HTERT RPE-1 (cell line): Measurements from ENCODE around the gene KRTAP16-1.

Experiments used
- in situ Hi-C: fragments of 300-500 bp; cut with MboI; formaldehyde crosslinking; loops from 4 replicates; pipeline ENCODE4 v1.14.3; 2020; ENCODE audit warnings: low sequenced_read_pairs

KRTAP16-1 gene

DNA sequence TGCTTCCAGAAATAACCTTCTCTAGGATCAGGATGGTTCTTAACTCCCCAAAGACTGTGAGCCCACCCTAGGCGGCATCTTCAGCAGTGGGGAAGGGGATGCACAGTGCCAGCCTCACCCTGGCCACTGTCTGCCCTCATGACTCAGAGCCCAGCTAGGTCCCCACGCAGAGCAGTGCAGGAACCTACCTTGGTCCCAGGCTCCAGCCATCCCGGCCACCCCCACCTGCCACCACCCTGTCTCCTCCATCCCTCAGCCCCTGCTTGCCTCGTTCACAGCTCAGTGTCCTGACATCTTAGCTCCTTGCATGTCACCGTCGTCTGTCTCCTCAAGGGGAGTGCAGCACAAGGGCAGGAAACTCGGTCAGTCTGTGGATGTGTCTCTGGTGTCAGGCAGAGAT, 22.5 kb upstream of the KRTAP16-1 start:
- in situ Hi-C loops: no loop called here

DNA sequence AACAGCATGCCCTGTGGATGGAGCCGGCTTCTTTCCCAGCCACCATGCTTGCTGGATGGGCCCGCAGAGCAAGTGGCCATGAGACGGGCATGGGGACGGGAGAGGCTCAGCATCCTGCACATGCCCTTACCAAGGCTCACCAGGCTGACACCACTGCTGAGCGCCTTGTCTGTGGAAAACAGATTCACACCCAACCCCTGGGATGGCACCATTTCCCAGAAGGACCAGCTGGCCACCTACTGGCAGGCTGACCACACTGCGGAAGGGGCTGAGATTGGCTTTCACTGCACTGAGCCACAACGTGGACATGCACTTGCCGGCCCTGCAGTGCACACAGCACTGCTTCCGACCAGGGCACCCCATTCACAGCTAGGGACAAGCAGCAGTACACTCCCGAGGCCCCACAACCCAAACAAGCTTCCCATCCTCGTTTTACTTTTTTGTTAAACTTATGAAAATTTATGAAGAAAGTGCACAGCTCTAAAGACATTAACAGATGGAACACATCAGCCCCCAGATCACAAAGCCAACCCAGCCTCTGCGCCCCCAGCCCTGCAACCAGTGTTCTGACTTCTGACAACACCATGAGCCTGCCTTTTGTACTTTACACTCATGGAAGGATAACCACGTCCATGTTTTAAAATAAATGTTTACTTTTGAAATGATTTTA, 20.3 kb upstream of the KRTAP16-1 start:
- in situ Hi-C loops: no loop called here

DNA sequence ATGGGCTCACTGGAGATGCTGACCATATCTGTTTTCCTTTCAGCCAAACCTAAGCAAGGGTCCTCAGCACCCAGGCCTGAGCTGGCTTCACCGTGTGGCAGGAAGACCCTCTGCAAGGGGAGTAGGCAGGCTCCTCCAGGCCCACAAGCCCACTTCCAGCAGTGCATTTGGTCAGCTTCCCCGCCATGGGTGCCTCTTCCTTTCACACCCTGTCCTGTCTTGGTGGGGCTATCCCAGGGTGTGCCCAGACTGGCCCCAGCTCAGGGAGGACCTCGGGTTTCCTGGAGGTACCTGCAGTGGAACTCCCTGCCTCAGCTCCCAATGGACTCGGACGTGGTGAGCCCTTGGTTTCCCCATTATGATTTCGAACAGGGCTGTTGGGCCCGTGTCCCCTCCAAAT, 19.1 kb upstream of the KRTAP16-1 start:
- in situ Hi-C loops: no loop called here

DNA sequence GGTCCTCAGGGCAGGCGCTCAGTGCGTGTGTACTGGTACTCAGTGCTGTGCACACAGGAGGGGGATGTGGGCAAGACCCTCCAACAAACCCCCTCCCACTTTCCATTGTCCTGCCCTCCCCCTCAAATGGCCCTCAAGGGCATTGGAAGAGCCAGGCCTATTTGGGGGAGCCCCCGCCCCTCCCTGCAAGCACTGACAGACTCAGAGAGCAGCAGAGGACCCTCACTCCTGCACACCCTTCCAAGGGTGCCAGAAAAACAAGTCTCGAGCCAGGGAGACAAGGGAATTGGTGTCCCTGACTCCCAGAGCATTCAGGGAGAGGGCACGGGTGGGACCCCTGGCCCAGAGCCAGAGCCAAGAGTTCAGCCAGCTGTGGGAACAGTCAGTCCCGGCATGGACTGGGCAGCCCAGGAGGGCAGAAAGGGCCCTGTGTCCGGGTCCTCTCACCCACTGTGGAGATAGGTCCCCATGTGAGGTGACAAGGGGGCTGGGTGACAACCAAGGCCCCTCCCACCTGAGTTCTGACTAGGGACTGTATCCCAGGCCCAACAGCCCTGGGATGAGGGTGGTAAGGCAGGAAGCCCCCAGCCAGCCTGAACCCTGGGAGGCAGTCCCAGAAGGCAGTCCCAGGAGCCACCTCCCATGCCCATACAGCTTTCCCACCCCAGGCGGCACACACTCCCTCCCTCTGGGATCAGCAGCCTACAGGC, 18.5 kb upstream of the KRTAP16-1 start:
- in situ Hi-C loops: no loop called here

DNA sequence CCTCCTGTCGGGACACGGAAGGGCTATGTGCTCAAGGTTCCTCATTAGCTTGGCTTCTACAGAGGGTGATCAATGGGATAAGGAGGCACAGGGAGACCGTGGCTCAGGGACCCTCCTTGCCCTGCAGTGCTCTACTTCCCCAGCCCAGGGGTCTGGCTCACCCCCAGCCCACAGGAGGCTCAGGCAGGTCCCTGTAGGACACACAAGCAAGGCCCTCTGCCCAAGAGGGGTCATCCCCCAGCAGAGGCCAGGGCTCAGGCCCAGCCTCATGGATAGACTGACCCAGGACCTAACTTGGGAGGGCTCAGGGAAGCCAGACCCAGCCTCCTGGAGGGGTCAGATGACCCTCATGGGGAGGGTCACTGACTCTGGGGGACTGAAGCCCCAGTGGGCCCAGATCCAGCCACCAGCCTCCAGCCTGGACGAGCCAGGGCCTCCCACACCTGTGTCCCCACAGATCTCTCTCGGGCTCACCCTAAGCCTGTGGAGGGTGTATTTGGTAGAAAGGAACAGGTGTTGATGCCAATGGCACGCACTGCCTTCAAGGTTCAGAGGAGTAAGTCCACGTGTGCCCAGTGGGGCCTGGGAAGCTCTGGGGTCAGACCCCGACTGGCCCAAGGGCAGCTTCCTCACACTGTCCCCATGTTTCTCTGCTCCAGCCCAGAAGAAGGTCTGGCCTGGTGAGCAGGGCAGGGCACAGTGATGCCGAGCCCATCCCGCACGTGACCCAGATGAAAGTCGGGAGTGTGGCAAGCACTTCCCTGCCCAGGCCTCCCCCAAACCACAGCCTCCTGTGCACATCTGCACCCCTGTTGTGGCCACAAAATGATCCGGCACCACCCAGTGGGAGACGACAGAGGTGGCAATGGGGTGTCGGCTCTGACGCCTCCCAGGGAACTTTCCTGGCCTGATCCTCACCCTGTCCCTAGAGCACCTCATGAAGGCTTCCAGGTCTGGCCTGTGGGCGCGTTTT, 17.4 kb upstream of the KRTAP16-1 start:
- in situ Hi-C loops: no loop called here

DNA sequence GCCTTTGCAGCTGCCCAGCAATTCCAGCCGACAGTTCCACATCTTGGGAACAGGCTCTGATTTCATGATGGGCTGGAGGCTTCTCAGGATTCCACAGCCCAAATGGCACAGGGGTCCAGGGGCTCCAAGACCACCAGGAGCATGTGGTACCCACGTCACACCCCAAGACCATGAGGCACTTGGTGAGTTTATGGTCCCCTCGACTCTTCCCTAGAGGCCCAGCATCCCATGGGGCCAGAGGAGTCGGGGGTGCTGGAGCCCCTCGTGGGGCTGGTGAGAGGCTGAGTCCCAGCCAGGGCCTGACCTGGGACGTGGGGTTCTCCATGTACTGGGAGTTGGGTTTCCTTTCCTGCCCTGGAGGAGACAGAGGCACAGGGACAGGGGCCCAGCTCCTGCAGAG, 16.5 kb upstream of the KRTAP16-1 start:
- in situ Hi-C loops: no loop called here

DNA sequence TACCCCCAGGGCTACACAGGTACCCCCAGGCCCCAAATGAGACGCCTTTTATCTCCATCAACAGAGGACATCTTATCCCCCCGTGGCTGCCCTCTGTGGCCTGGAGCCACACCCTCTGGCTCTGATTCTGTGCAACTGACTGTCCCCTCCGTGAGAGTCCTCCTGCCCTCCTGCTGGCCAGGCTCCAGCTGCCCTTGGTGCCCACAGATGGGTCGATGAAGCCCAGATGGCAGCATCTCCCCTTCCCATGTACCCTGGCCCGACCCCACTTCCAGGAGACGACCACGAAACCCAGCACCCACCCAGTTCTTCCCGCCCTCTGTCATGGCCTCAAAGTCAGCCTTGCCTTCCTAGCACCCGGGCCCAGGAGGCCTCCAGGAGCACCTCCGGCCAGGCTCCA, 16.0 kb upstream of the KRTAP16-1 start:
- in situ Hi-C loops: no loop called here

DNA sequence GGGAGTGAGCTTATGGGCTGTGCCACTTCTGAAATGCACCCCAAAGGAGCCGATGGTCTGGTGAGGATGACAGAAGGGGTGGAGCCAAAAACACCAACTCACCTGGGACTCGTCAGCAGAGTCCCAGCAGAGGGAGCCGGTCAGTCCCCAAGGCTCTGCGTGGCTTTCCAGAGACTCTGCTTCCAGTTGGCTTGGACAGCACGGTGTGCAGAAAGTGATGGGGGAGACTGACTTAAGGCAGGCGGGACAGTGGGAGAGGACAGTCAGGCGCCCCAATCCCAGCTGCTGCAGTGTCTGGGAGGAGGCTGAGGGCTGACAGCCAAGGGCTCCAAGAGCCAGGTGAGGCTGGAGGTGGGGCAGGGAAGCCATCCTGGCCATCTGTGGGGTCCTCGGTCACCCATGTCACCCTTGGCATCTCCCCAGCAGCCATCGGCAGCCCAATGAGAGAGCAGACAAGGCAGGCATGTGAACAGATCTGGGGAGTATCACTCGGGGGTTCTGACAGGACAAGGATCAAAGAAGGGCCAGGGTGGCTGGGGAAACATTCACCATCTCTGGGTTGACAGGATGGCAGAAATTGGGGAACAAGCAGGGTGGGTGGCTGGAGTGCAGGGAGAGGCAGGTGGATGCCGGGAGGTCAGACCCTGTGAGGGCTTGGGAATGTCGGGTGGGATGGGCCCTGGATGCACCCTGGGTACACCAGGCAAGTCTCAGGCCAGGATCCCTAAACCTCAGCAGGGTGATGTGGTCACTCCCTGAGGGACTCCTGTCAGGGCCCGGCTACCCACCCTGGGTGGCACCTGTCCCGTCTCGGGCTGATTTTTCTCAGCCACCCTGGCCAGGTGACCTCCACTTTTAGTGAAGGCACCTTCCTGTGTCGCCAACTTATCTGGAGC, 15.3 kb upstream of the KRTAP16-1 start:
- in situ Hi-C loops: no loop called here

DNA sequence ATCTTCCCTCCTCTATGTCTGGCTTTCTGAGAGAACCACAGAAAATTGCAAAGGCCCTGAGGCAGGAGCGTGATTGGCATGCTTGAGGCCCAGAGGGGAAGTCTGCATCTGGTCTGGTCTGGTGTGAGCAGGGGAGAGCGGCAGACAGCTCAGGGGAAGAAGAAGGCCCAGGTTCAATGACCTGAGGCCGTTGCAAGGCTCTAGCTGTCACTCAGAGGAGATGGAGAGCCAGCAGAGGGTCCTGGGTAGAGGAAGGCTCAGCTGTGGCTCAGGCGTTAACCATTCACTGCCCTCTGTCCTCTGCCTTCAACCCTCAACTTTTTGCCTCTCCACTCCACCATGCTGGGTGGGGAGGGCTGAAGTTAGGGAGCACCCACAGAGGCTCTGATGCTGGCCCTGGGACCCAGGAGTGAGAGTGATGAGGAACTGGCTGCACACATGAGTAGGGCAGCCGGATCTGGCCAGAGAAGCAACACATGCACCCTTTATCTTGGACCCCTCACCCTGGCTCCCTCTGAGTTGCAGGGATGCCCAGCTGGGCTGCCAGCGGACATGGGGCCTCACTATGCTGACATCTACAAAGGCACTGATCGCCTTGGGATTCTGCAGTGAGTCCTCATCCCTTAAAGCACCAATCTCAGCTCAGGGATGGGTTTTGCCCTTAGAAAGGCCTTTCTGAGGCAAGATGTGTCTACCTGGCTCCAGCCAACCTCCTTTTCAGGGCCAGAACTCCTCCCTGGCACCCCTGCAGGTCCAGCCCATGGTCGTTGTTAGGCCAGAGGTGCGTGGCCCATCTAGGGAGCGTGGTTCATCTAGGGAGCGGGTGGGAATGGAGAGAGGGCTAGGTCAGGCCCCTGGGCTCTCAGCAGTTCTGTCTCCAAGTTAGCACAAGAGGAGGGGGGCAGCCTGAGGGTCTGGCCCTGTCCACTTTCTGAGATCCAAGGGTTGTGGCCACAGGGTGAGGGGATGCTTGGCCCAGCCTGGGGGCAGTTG, 14.1 kb upstream of the KRTAP16-1 start:
- in situ Hi-C loops: no loop called here

DNA sequence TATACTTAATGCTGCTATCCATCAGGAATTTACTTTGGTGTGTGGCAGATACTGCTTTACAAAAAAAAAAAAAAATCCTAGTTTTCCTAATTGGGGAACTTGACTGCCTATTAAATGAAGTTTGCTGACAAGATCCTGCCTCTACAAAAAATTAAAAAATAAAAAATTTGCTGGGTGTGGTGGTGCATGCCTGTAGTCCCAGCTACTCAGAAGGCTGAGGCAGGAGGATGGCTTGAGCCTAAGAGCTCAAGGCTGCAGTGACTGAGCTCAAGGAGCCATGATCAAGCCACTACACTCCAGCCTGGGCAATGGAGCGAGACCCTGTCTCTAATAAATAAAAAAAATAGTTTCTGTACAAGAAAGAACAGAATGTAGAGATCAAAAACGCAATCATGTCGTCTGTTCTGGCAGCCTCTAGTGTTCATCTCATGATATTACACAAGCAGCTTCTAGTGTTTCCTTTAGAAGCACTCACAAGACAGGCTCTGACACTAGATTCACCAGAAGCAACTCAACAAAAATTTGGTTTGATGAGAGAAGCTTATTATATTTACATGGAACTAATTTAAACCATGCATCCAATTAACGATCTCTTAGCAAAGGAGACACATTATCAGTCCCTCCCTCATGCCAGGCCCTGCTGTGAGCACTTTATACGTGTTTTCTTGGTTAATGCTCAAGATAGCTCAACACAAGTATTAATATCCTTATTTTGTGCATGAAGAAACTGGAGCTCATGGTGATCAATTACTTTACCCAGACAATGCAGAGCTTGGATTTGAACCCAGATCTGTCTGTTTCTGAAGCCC, 13.2 kb upstream of the KRTAP16-1 start:
- in situ Hi-C loops: no loop called here

DNA sequence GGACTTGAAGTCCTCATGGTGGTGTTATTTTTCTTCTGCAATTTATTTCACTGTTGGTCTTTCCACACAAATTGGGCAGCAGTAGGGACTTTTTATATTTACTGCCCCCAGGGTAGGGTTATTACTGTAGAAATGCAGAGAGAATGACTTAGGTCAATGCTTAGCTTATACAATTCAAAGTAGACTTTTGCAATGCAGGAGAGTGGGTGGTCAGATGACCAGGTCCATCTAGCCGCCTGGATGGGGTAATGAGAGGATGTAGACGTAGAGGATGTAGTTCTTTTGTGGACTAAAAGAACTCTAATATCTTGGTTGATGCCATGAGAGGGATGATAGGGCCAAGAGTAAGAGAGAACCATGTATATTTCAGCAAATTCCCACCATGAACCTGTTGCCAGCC, 9.1 kb upstream of the KRTAP16-1 start:
- in situ Hi-C loops: no loop called here

DNA sequence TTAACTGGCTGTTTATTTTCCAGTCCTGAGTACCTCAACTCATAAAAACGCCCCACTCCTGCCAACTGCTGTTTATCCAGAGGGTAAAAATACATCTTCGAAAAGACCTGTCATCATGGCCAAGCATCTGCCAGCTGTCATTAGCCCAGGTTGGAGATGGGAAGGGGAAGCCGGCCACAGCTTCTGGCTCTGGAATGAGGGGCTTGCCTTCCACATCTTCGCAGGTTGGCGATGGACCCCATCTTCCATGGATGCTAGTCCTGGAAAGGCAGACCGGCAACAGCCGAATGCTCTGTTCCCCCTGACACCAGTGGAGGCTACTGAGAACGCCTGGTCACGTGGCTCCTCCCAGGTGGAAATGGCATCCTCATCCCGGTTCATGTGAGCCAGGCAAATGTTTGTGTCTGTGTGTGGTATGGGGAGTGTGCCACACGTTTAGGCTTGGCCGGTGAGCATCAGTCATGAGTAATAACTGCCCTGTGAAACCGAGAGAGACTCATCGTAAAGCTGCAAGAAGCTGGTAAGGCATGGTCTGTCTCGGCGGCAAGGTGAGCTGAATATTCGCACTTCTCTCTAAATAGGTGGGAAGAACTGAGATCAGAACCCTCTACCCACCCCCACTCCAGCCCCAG, 6.8 kb upstream of the KRTAP16-1 start:
- in situ Hi-C loops: no loop called here

DNA sequence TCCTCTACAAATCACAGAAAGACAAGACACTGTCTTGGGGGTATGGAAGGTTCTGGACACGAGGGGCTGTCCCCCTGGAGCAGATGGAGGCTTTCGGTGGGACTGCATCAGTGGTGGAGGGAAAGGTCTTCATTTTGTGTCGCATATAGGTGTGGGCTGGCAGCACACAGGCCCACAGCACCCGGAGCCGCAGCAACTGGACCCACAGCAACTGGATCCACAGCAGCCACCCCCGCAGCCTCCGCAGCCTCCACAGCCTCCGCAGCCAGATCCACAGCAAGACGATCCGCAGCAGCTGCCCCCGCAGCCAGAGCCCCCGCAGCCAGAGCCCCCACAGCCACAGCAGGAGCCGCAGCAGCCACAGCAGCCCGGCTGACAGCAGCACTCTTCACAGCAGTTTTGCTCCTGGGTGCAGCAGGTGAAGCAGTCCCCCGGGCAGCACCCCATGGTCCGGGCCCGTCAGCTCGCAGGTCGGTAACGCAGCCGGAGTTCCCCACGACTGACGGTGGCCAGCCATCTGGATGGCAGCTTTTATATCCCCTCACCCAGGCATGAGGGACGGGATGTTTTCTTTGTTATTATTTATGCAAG, 6.2 kb upstream of the KRTAP16-1 start, which contains the start of gene KRTAP17-1:
Gene KRTAP17-1, minus strand, starts transcription at position 507 of the 591 bp plus-strand sequence. Its CDS starts 60 bp downstream, at position 447.
- in situ Hi-C loops: no loop called here

DNA sequence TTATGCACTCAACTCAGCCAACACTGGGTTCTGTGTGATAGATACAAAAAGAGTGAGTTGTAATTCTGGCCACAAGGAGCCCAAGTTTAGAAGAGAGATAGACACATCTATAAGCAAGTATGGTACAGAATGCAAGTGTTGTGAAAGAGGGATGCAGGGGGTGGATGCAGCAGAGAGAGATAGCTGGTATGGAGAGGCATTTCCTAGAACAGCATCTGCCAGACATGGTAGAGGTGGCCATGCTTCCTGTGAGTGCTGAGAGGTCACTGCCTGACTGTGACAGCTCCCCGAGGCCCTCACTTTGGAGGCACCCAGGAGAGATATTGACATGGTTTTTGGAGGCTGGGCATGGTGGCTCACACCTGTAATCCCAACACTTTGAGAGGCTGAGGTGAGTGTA, 2.0 kb upstream of the KRTAP16-1 start:
- in situ Hi-C loops: no loop called here

DNA sequence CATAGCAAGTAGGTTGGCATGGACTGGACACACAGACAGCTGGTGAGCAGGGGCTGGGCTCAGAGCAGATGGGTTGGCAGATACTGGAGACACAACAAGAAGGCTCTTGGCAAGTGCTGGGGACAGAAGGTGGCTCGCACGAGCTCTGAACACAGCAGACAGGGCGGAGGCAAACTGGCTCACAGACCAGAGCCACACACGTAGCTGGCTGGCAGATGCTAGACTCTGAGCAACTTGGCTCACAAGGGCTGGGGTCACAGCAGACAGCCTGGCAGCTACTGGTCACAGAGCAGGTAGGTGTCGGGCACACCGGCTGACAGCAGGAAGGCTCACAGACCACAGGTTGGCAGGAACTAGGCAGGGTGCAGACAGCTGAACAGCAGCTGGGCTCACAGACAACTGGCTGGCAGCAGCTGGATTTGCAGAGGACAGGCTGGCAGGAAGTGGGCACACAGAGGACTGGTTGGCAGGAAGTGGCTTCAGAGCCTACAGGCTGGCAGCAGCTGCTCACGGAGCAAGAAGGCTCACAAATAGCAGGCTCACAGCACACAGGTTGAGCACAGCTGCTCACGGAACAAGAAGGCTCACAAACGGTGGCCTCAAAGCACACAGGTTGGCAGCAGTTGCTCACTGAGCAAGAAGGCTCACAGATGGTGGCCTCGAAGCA, 725 bp downstream of the KRTAP16-1 start:
- in situ Hi-C loops: no loop called here

DNA sequence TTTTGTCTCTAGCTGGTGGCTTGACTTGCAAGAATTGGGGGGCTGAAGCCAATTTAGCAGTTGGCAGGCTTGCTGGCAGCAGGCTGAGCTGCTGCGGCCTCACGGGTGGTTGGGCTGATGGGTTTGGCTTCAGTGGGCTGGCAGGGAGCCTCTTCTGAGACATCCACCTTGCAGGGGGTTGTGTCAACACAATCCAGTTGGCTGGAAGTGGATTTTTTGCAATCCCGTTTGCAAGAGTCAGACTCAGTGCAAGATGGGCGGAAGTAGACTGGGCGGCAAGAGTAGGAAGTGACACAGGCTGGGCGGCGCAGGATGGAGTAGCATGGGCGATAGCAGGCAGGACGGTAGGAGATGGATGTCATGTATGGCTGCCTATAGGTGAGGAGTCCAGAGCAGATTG, 1.5 kb downstream of the KRTAP16-1 start:
- in situ Hi-C loops: no loop called here

DNA sequence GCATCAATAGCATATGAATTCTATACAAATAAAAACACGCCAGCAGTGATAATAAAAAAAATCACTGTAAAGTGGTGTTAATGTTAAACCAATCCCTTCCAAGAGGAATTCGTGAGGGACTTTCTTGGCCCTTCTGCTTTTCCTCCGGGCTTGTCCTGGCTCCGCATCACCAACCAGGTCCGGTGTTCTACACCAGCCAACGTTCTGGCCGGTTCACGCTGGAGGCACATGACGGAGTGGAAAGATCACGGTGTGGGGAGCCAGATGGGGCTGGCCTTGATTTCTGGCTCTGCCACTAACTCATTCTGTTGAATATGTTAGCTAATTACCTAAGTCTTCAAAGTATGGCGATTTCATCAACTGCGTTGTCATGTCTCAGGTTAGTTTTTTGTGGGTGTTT, 5.0 kb downstream of the KRTAP16-1 start:
- in situ Hi-C loops: no loop called here
